Measurements from ENCODE around the gene RGS9BP. TPM values are rescaled to one million over a fixed set of nuclear protein-coding genes. Genes with fewer than 3 reads are reported as not detected.

The RGS9BP gene
- total RNA-seq, 1 experiment from 2014 or later, result 0.13 TPM

- Histone ChIP-seq H3K4me1 (ENCODE audit: insufficient read depth, low read length) (no peaks in the 10 kb centered on the region), H3K27ac (ENCODE audit: insufficient read length, low read depth, low read length) (no peak overlapping the region), H2BK5ac (ENCODE audit: insufficient read length, low read length) (no peak overlapping the region), H3K4ac (ENCODE audit: low read depth, low read length) (no peak overlapping the region), H4K91ac (ENCODE audit: insufficient read length, low read depth, low read length) (no peak overlapping the region), H2BK20ac (ENCODE audit: low read depth, low read length, poor library complexity, severe bottlenecking) (no peak overlapping the region), H3K27me3 (ENCODE audit: insufficient read depth, low read length) (no peaks in the 10 kb centered on the region), H3K56ac (ENCODE audit: insufficient read length, low read depth, low read length) (no peak overlapping the region), H3K79me1 (ENCODE audit: insufficient read depth, low read depth, low read length, poor library complexity, severe bottlenecking) (peaks cover 4% of the 10 kb centered on the region), H2BK120ac (ENCODE audit: low read depth, low read length, poor library complexity, severe bottlenecking) (no peak overlapping the region), H3K9me3 (ENCODE audit: control insufficient read depth, low read depth, low read length) (no peaks in the 10 kb centered on the region), H3K79me2 (ENCODE audit: insufficient read depth, low read length) (peaks cover 4% of the 10 kb centered on the region; the same call in 1 of the 2 replicates), H2BK15ac (ENCODE audit: low read depth, low read length) (no peak overlapping the region), H3K23me2 (ENCODE audit: insufficient read length, low read depth, low read length, poor library complexity, severe bottlenecking) (no peaks in the 10 kb centered on the region), H3K9ac (ENCODE audit: extremely low read depth, insufficient read length, low read length) (no peak overlapping the region), H4K5ac (ENCODE audit: insufficient read length, low read depth, low read length) (no peak overlapping the region), H3K4me2 (ENCODE audit: insufficient read depth, insufficient read length, low read length) (no peak overlapping the region), H2BK12ac (ENCODE audit: insufficient read length, low read depth, low read length) (no peak overlapping the region), H3T11ph (ENCODE audit: low read length) (no peak overlapping the region), H2AFZ (ENCODE audit: low read length) (no peak overlapping the region), H3K23ac (ENCODE audit: insufficient read length, low read depth, low read length) (no peak overlapping the region), H3K18ac (ENCODE audit: insufficient read length, low read depth, low read length) (no peak overlapping the region), H2AK5ac (ENCODE audit: insufficient read length, low read length) (no peak overlapping the region), H3K14ac (ENCODE audit: insufficient read depth, low read length) (no peak overlapping the region), H4K20me1 (ENCODE audit: control insufficient read depth, insufficient read depth, insufficient read length) (no peaks in the 10 kb centered on the region), H4K8ac (replicated peaks; ENCODE audit: insufficient read length, low read depth, low read length) (no peak overlapping the region)
- no peak for DNase-seq
- no peaks in the 10 kb centered on the region for H3K4me1 Mint-ChIP-seq
- no peak for TF ChIP-seq CTCF (conservative IDR thresholded peaks at IDR 0.05)
- H3K9me3 Mint-ChIP-seq, result no peaks in the 10 kb centered on the region
- H3K4me3 Mint-ChIP-seq, result no peak overlapping the region
- H3K27me3 Mint-ChIP-seq (ENCODE audit: low read depth), result no peaks in the 10 kb centered on the region
- no peak overlapping the region for H3K27ac Mint-ChIP-seq
- H3K36me3 Mint-ChIP-seq (ENCODE audit: insufficient read depth in 1 of 3, low read depth in 3 of 3), result peaks cover 0 to 12% (median 3%) of the 10 kb centered on the region in 3 experiments; a peak in 5 of 7 replicates
- WGBS (ENCODE audit: extremely low coverage, insufficient read length, low lambda C conversion rate), result no CpG with 5 or more reads among the region's 3 CpGs
Measured at GRCh38 chr19:32662186-32662585, 13.5 kb upstream of the RGS9BP start.

All from H9 (cell line).